CD4-positive, alpha-beta memory T cell (primary cell): ENCODE measurements around the gene ZGRF1. TPM values are rescaled to one million over a fixed set of nuclear protein-coding genes. Genes with fewer than 3 reads are reported as not detected.

ENCODE experiments used
- CTCF ChIA-PET: fragments of 350-600 bp; sonication (Branson Sonifier 250); formaldehyde crosslinking; loops from one replicate; lab custom pipeline; 2021; ENCODE audit warnings: inconsistent platforms; ENCODE audit not compliant: partially characterized antibody; lab: Charles Lee
- POLR2A ChIA-PET: fragments of 350-600 bp; sonication (Branson Sonifier 250); formaldehyde crosslinking; loops from one replicate; lab custom pipeline; 2021; ENCODE audit not compliant: partially characterized antibody; lab: Charles Lee
- DNase-seq, 5 donors: peaks; one replicate each; pipeline versions ENCODE4 v3.0.0 to v3.0.0-alpha.2; 2020 to 2022; ENCODE audit warnings: mixed read lengths in 1 of 5
- H3K27ac ChIP-seq: one replicate; pipeline ENCODE4 v1.7.0; 2013; ENCODE audit warnings: low read depth, low read length
- H3K27me3 ChIP-seq: 2 replicates; pipeline ENCODE4 v1.7.0; 2013; ENCODE audit warnings: mild to moderate bottlenecking, low read length, moderate library complexity; ENCODE audit not compliant: insufficient read depth
- H3K36me3 ChIP-seq: 2 replicates; pipeline ENCODE4 v1.7.0; 2013; ENCODE audit warnings: mild to moderate bottlenecking, low read length, moderate library complexity; ENCODE audit not compliant: insufficient read depth
- H3K4me1 ChIP-seq: 2 replicates; pipeline ENCODE4 v1.7.0; 2013; ENCODE audit warnings: mild to moderate bottlenecking, low read length, moderate library complexity; ENCODE audit not compliant: insufficient read depth
- H3K4me3 ChIP-seq, 2 donors: one replicate each; pipeline ENCODE4 v1.7.0; 2013; ENCODE audit warnings: low read length in 2 of 2, mild to moderate bottlenecking in 1 of 2
- H3K9me3 ChIP-seq, 2 donors: one replicate each; pipeline ENCODE4 v1.7.0; 2013; ENCODE audit warnings: low read length in 2 of 2, control low read depth in 1 of 2; ENCODE audit not compliant: control insufficient read depth in 1 of 2
- H3K27ac Mint-ChIP-seq, 7 donors: one replicate each; pipeline ENCODE4 v1.8.0; 2020 to 2021; ENCODE audit warnings: mixed read lengths in 7 of 7, mild to moderate bottlenecking in 6 of 7, inconsistent platforms in 3 of 7, moderate library complexity in 3 of 7
- H3K27me3 Mint-ChIP-seq, 2 donors: one replicate each; pipeline ENCODE4 v1.8.0; 2020 to 2021; ENCODE audit warnings: mixed read lengths in 2 of 2
- H3K36me3 Mint-ChIP-seq, 2 donors: one replicate each; pipeline ENCODE4 v1.8.0; 2020 to 2021; ENCODE audit warnings: mixed read lengths in 2 of 2, inconsistent platforms in 1 of 2, mild to moderate bottlenecking in 1 of 2
- H3K4me1 Mint-ChIP-seq, 4 donors: one replicate each; pipeline ENCODE4 v1.8.0; 2020 to 2021; ENCODE audit warnings: mixed read lengths in 4 of 4, mild to moderate bottlenecking in 1 of 4
- H3K4me3 Mint-ChIP-seq, 8 donors: one replicate each; pipeline ENCODE4 v1.8.0; 2020 to 2021; ENCODE audit warnings: mixed read lengths in 8 of 8, mild to moderate bottlenecking in 7 of 8, moderate library complexity in 6 of 8, inconsistent platforms in 3 of 8
- H3K9me3 Mint-ChIP-seq, 8 donors: one replicate each; pipeline ENCODE4 v1.8.0; 2020 to 2021; ENCODE audit warnings: mixed read lengths in 8 of 8, mild to moderate bottlenecking in 5 of 8, inconsistent platforms in 3 of 8, moderate library complexity in 1 of 8
- intact Hi-C: fragments of 100-400 bp; cut with micrococcal nuclease; formaldehyde crosslinking; loops from one replicate; pipeline ENCODE4 v1.15.1; 2023
- polyA plus RNA-seq, 2 donors: library from polyadenylated mRNA; unstranded; fragments of 300-500 nt; fragmentation: Illumina TruSeq; gene quantifications; one replicate each; pipeline ENCODE4 v1.2.3, GENCODE V29; 2021
- total RNA-seq, 2 experiments: library from RNA; stranded (reverse); gene quantifications; one replicate each; pipeline ENCODE4 v1.2.3, GENCODE V29; 2021

Gene ZGRF1
- total and polyA plus RNA-seq, 4 experiments from 2014 or later = 1.4 to 7.6 (median 3.8) TPM

- no peaks in the 10 kb centered on the region for H3K4me1 Mint-ChIP-seq
- no peaks in the 10 kb centered on the region for H3K27me3 Mint-ChIP-seq
- ChIA-PET POLR2A (no interaction called here), CTCF (interaction anchor here (1.2 kb wide), 1 partner anchor 11 kb away, joined by 4 read pairs; no protein-coding TSS in a partner anchor)
- H3K27ac Mint-ChIP-seq = no peak overlapping the region
- H3K27me3 ChIP-seq = no peaks in the 10 kb centered on the region
- no peak overlapping the region for H3K27ac ChIP-seq
- no peaks in the 10 kb centered on the region for H3K9me3 ChIP-seq
- H3K9me3 Mint-ChIP-seq = peaks cover 0 to 5% (median 0%) of the 10 kb centered on the region in 8 donors
- no peaks in the 10 kb centered on the region for H3K4me1 ChIP-seq
- no peaks in the 10 kb centered on the region for H3K36me3 ChIP-seq
- no peak overlapping the region for H3K4me3 Mint-ChIP-seq
- H3K4me3 ChIP-seq = no peak overlapping the region
- peaks cover 0 to 11% of the 10 kb centered on the region in 2 donors for H3K36me3 Mint-ChIP-seq
- DNase-seq = no peak
- intact Hi-C loops = no loop called here
These were observed 43.1 kb downstream of the ZGRF1 start for GRCh38 chr4:112593438-112594133.

GRCh38 chr4:112592717-112593116, 44.0 kb downstream of the ZGRF1 start:
- H3K36me3 ChIP-seq = no peaks in the 10 kb centered on the region
- intact Hi-C loops = no loop called here
- ChIA-PET CTCF (no interaction called here), POLR2A (no interaction called here)
- no peak overlapping the region for H3K27ac ChIP-seq
- DNase-seq = no peak
- H3K9me3 ChIP-seq = no peaks in the 10 kb centered on the region
- Mint-ChIP-seq H3K27me3 (no peaks in the 10 kb centered on the region), H3K4me1 (no peaks in the 10 kb centered on the region), H3K4me3 (no peak overlapping the region), H3K36me3 (peaks cover 0 to 11% of the 10 kb centered on the region in 2 donors), H3K27ac (no peak overlapping the region), H3K9me3 (peaks cover 0 to 5% (median 0%) of the 10 kb centered on the region in 8 donors)
- no peaks in the 10 kb centered on the region for H3K27me3 ChIP-seq
- H3K4me1 ChIP-seq = no peaks in the 10 kb centered on the region
- H3K4me3 ChIP-seq = no peak overlapping the region

GRCh38 chr4:112591593-112591992, 45.1 kb downstream of the ZGRF1 start:
- Mint-ChIP-seq H3K27me3 (no peaks in the 10 kb centered on the region), H3K4me1 (no peaks in the 10 kb centered on the region), H3K9me3 (peaks cover 0 to 5% (median 0%) of the 10 kb centered on the region in 8 donors), H3K36me3 (peaks cover 0 to 11% of the 10 kb centered on the region in 2 donors), H3K4me3 (no peak overlapping the region), H3K27ac (no peak overlapping the region)
- no peaks in the 10 kb centered on the region for H3K4me1 ChIP-seq
- no peak overlapping the region for H3K27ac ChIP-seq
- H3K36me3 ChIP-seq = no peaks in the 10 kb centered on the region
- no peaks in the 10 kb centered on the region for H3K9me3 ChIP-seq
- H3K4me3 ChIP-seq = no peak overlapping the region
- no peak for DNase-seq
- H3K27me3 ChIP-seq = no peaks in the 10 kb centered on the region
- CTCF ChIA-PET = interaction anchor here (1.2 kb wide), 1 partner anchor 13 kb away, joined by 5 read pairs; no protein-coding TSS in a partner anchor
- intact Hi-C loops = no loop called here
- POLR2A ChIA-PET = no interaction called here

DNA sequence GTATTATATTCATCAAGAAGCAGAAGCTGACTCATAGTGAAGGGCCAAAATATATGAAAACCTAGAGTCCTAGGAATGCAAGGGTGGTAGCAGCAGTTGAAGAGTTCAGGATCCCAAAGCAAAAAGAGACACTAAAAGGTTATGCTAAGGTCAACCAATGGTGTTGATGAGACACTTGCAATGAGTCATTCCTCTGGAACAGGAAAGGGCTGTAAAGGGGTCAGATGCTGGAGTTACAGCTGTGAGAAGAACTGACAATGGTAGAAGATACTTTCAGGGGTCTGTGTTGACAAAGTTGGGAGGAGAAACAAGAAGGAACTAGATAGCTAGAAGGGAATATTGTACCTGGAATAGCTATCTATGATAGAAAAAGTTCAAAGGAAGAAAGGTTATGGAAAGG, 47.5 kb downstream of the ZGRF1 start:
- intact Hi-C loops = no loop called here
- CTCF ChIA-PET = interaction anchor here (0.6 to 1.4 kb wide), 2 partner anchors 12 to 15 kb away, joined by 3 to 5 read pairs; no protein-coding TSS in a partner anchor
- no peaks in the 10 kb centered on the region for H3K27me3 Mint-ChIP-seq

GRCh38 chr4:112585977-112586736, 50.6 kb downstream of the ZGRF1 start:
- Histone ChIP-seq H3K4me1 (no peaks in the 10 kb centered on the region), H3K9me3 (no peaks in the 10 kb centered on the region), H3K4me3 (no peak overlapping the region), H3K27ac (no peak overlapping the region), H3K27me3 (no peaks in the 10 kb centered on the region), H3K36me3 (peaks cover 4% of the 10 kb centered on the region)
- Mint-ChIP-seq H3K36me3 (peaks cover 6 to 8% of the 10 kb centered on the region in 2 donors), H3K27me3 (no peaks in the 10 kb centered on the region), H3K4me1 (no peaks in the 10 kb centered on the region), H3K27ac (no peak overlapping the region), H3K9me3 (no peaks in the 10 kb centered on the region), H3K4me3 (no peak overlapping the region)
- no peak for DNase-seq
- intact Hi-C loops = no loop called here
- CTCF ChIA-PET = interaction anchor here (1.2 kb wide), 1 partner anchor 18 kb away, joined by 3 read pairs; no protein-coding TSS in a partner anchor
- POLR2A ChIA-PET = no interaction called here

More for the DNA sequence above, 47.5 kb downstream of the ZGRF1 start:
- H3K4me1 Mint-ChIP-seq = no peaks in the 10 kb centered on the region
- no peak overlapping the region for H3K27ac Mint-ChIP-seq
- peaks cover 0 to 12% of the 10 kb centered on the region in 2 donors for H3K36me3 Mint-ChIP-seq
- peaks cover 0 to 5% (median 0%) of the 10 kb centered on the region in 8 donors for H3K9me3 Mint-ChIP-seq
- Histone ChIP-seq H3K27ac (no peak overlapping the region), H3K27me3 (no peaks in the 10 kb centered on the region), H3K4me1 (no peaks in the 10 kb centered on the region), H3K36me3 (no peaks in the 10 kb centered on the region), H3K4me3 (no peak overlapping the region), H3K9me3 (no peaks in the 10 kb centered on the region)
- POLR2A ChIA-PET = no interaction called here
- H3K4me3 Mint-ChIP-seq = no peak overlapping the region
- DNase-seq = no peak

- Mint-ChIP-seq H3K36me3 (peaks cover 0 to 11% of the 10 kb centered on the region in 2 donors), H3K27me3 (no peaks in the 10 kb centered on the region), H3K9me3 (no peaks in the 10 kb centered on the region), H3K27ac (peak overlapping the region in 1 of 7 donors; percentile 36), H3K4me3 (no peak overlapping the region), H3K4me1 (peaks cover 0 to 1% (median 0%) of the 10 kb centered on the region in 4 donors)
- POLR2A ChIA-PET = no interaction called here
- CTCF ChIA-PET = interaction anchor here (0.6 kb wide), 1 partner anchor 15 kb away, joined by 3 read pairs; no protein-coding TSS in a partner anchor
- Histone ChIP-seq H3K36me3 (peaks cover 2% of the 10 kb centered on the region), H3K4me3 (no peak overlapping the region), H3K27ac (no peak overlapping the region), H3K9me3 (no peaks in the 10 kb centered on the region), H3K27me3 (no peaks in the 10 kb centered on the region), H3K4me1 (no peaks in the 10 kb centered on the region)
- intact Hi-C loops = no loop called here
- no peak for DNase-seq
These were observed 69.2 kb downstream of the ZGRF1 start for GRCh38 chr4:112567536-112567935.

- Histone ChIP-seq H3K36me3 (peaks cover 2% of the 10 kb centered on the region), H3K4me3 (no peak overlapping the region), H3K4me1 (no peaks in the 10 kb centered on the region), H3K9me3 (no peaks in the 10 kb centered on the region), H3K27me3 (no peaks in the 10 kb centered on the region), H3K27ac (no peak overlapping the region)
- Mint-ChIP-seq H3K27ac (no peak overlapping the region), H3K9me3 (no peaks in the 10 kb centered on the region), H3K27me3 (no peaks in the 10 kb centered on the region), H3K4me1 (peaks cover 0 to 1% (median 0%) of the 10 kb centered on the region in 4 donors), H3K4me3 (no peak overlapping the region), H3K36me3 (peaks cover 0 to 19% of the 10 kb centered on the region in 2 donors)
- ChIA-PET POLR2A (no interaction called here), CTCF (no interaction called here)
- intact Hi-C loops = no loop called here
- DNase-seq = no peak
These were observed 71.9 kb downstream of the ZGRF1 start for GRCh38 chr4:112564706-112565270.
